ENCODE measurements around the gene BPIFA1.
A peak's percentile ranks its signal among the peaks of the same experiment; 100 is the strongest.

BPIFA1 gene

GRCh38 chr20:33252460-33252859 is 16.7 kb downstream of the BPIFA1 start:
- FAIRE-seq, result no peak
- TF ChIP-seq POLR2A (IDR thresholded peaks at IDR 0.05; ENCODE audit: low read depth, low read length), result no peak
- DNase-seq (ENCODE audit: insufficient read length, low spot score), result no peak

GRCh38 chr20:33255005-33255404 is 19.2 kb downstream of the BPIFA1 start:
- TF ChIP-seq POLR2A (IDR thresholded peaks at IDR 0.05; ENCODE audit: low read depth, low read length), result no peak
- DNase-seq (ENCODE audit: insufficient read length, low spot score) (no peak), FAIRE-seq (no peak)

GRCh38 chr20:33257237-33257636 is 21.4 kb downstream of the BPIFA1 start:
- FAIRE-seq, result no peak
- TF ChIP-seq POLR2A (IDR thresholded peaks at IDR 0.05; ENCODE audit: low read depth, low read length), result no peak
- no peak for DNase-seq (ENCODE audit: insufficient read length, low spot score)

GRCh38 chr20:33259371-33259770 is 23.6 kb downstream of the BPIFA1 start:
- DNase-seq (ENCODE audit: insufficient read length, low spot score) (no peak), FAIRE-seq (no peak)
- no peak for TF ChIP-seq POLR2A (IDR thresholded peaks at IDR 0.05; ENCODE audit: low read depth, low read length)

GRCh38 chr20:33261465-33261864 is 25.7 kb downstream of the BPIFA1 start:
- no peak for FAIRE-seq
- no peak for TF ChIP-seq POLR2A (IDR thresholded peaks at IDR 0.05; ENCODE audit: low read depth, low read length)
- no peak for DNase-seq (ENCODE audit: insufficient read length, low spot score)

GRCh38 chr20:33262658-33263065 is 26.9 kb downstream of the BPIFA1 start:
- FAIRE-seq, result no peak
- TF ChIP-seq POLR2A (IDR thresholded peaks at IDR 0.05; ENCODE audit: low read depth, low read length), result no peak
- DNase-seq (ENCODE audit: insufficient read length, low spot score), result peak; percentile 60

GRCh38 chr20:33263784-33264183 is 28.0 kb downstream of the BPIFA1 start:
- TF ChIP-seq POLR2A (IDR thresholded peaks at IDR 0.05; ENCODE audit: low read depth, low read length), result no peak
- FAIRE-seq (no peak), DNase-seq (ENCODE audit: insufficient read length, low spot score) (no peak)

- DNase-seq (ENCODE audit: insufficient read length, low spot score), result no peak
These were observed 31.9 kb downstream of the BPIFA1 start for GRCh38 chr20:33267701-33268100.

GRCh38 chr20:33272155-33272873 is 36.5 kb downstream of the BPIFA1 start:
- TF ChIP-seq POLR2A (IDR thresholded peaks at IDR 0.05; ENCODE audit: low read depth, low read length), result no peak
- DNase-seq (ENCODE audit: insufficient read length, low spot score) (no peak), FAIRE-seq (no peak)

More at GRCh38 chr20:33267701-33268100, 31.9 kb downstream of the BPIFA1 start:
- FAIRE-seq, result no peak
- no peak for TF ChIP-seq POLR2A (IDR thresholded peaks at IDR 0.05; ENCODE audit: low read depth, low read length)

GRCh38 chr20:33273117-33273851 is 37.5 kb downstream of the BPIFA1 start:
- no peak for FAIRE-seq

GRCh38 chr20:33275215-33275614 is 39.4 kb downstream of the BPIFA1 start:
- no peak for FAIRE-seq
- DNase-seq (ENCODE audit: insufficient read length, low spot score), result no peak
- no peak for TF ChIP-seq POLR2A (IDR thresholded peaks at IDR 0.05; ENCODE audit: low read depth, low read length)

More at GRCh38 chr20:33273117-33273851, 37.5 kb downstream of the BPIFA1 start:
- no peak for DNase-seq (ENCODE audit: insufficient read length, low spot score)
- no peak for TF ChIP-seq POLR2A (IDR thresholded peaks at IDR 0.05; ENCODE audit: low read depth, low read length)

GRCh38 chr20:33275871-33276270 is 40.1 kb downstream of the BPIFA1 start:
- TF ChIP-seq POLR2A (IDR thresholded peaks at IDR 0.05; ENCODE audit: low read depth, low read length), result no peak
- no peak for DNase-seq (ENCODE audit: insufficient read length, low spot score)
- FAIRE-seq, result no peak

- DNase-seq (ENCODE audit: insufficient read length, low spot score), result no peak
- FAIRE-seq, result no peak
- no peak for TF ChIP-seq POLR2A (IDR thresholded peaks at IDR 0.05; ENCODE audit: low read depth, low read length)
These were observed 40.7 kb downstream of the BPIFA1 start for GRCh38 chr20:33276303-33277113.
